GM21737 (cell line): Measurements from ENCODE around the gene PIGU.
"Not testable (repeated sequence)": the region's sequence is repeated elsewhere in the genome, so short reads cannot be mapped to it uniquely, and the experiment has no call there.

Experiments
- ATAC-seq: cut with Tn5 transposase; IDR thresholded peaks from one replicate; pipeline ENCODE4 v1.9.1; 2021; ENCODE audit warnings: mild to moderate bottlenecking, moderate library complexity; ENCODE audit not compliant: unreplicated experiment

PIGU gene

DNA sequence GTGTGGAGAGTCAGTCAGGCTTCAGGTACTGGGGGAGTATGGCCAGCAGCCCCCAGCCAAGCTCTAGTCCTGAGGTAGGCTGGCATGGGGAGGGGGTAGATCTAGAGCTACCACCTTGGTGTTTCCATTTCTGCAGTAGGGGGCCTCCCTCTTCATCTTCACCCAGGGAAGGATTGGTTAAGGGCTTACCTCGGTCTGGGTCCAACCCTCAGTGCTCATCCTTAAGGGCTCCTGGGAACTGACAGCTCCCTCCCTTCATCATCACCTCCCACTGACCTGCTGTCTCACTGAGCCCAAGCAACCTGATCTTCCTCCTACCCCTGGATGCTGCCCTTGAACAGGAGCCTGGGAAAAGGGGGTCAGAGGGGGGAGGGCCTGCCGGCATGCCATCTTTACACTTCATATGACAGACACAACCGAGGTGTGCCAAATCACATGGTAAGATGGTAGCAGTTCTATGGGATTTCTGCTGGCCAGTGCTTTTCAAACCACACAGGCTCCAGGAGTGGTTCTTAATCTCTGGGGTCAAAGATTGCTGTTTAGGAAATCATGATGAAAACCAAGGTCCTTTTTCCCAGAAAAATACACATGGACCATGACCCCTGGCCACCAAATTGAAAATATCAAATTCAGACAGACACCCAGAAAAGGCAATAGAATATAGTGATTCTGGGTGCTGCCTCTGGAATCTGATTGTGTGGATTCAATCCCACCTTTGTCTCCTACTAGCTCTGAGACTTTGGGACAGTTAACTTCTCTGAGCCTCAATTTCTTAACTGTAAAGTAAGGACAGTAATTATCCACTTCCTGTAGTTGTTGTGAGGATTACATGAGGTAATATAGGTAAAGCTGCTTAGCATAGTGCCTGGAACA, 30.3 kb upstream of the PIGU start:
- no peak for ATAC-seq

DNA sequence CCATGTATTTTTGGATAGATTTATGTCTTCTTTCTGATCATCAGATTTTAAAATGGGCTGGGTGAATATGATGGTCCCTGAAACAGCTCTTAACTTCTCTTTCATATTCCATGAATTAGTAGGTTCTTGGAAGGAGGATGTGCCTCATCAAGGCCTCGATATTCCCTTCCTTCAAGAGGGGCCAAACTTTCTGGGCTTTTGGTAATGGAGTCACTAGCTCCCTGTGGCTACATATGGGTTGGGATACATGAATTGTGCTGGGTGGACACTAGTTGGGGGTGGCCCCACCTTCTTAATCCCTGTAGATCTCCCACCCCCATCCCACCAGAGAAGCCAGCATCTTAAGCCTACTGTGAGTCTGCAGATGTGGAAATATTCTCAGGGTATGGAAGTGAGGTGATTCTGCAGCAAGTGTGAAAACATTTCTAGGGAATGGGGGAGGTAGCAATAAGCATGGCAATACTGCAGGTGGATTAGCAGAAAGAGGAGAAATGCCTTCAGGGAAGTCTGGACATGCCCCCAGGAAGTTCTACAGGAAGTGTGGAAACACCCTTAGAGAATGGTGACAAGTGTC, 29.5 kb upstream of the PIGU start:
- no peak for ATAC-seq

GRCh38 chr20:34705397-34706301, 28.8 kb upstream of the PIGU start:
- ATAC-seq: no peak

DNA sequence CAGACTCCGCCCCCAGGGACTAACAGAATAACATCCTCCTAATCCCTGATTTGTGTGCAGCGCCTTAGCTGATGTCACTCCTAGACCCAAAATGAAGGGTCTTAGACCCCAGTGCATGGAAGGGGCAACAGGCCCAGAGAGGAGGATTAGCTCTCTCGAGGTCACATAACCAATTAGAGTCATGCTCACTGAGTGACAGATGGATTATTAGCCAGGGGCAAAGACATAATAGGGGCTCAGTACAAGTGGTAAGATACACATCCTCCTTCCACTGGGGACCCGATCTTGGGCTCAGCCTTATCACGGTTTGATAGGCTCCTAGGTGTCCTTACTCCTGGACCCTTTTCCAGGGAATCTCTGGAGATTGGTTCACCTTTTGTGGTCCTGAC, 28.1 kb upstream of the PIGU start:
- no peak for ATAC-seq

DNA sequence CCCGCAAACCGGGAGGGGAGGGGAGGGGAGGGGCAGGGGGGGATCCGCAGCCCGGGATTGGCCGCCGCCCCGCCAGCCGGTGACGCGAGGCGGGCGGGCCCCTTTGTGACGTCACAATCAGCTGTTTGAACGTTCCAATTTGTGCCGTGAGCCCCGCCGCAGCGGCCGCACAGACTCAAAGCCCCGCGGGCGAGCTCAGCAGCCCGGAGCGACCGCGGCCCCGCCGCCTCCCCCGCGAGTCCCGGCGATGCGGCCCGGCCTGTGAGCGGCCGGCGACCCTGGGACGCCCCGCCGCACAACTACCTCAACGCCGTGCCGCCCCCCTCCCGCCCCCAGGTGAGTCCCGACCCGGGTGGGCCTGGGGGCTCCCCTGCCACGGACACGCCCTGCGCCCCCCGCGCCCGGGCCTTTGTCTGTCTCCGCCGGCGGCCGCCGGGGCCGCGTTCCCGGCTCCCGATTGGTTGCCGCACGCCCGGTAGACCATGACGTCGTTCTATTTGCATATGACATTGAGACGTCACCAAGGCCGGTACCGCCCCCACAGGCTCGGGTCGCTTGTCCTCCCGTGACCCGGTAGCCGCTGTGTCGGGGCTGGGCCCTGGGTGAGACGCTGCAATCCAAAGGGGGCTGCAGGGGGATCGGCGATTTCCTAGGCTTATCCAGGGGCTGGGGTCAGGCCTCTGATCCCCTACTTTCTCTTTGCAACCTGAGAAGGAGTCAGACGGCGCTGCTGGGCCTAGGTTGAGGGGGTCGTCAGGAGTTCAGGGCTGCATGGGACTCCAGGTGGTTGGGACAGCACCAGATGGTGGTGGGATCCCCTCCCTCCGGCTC, 27.5 kb upstream of the PIGU start, which contains the start of gene TP53INP2:
Gene TP53INP2 (plus strand): TSS at position 168 of the 831 bp plus-strand sequence. CDS start 4,396 bp downstream, outside the sequence.
- peak; percentile 43 for ATAC-seq

DNA sequence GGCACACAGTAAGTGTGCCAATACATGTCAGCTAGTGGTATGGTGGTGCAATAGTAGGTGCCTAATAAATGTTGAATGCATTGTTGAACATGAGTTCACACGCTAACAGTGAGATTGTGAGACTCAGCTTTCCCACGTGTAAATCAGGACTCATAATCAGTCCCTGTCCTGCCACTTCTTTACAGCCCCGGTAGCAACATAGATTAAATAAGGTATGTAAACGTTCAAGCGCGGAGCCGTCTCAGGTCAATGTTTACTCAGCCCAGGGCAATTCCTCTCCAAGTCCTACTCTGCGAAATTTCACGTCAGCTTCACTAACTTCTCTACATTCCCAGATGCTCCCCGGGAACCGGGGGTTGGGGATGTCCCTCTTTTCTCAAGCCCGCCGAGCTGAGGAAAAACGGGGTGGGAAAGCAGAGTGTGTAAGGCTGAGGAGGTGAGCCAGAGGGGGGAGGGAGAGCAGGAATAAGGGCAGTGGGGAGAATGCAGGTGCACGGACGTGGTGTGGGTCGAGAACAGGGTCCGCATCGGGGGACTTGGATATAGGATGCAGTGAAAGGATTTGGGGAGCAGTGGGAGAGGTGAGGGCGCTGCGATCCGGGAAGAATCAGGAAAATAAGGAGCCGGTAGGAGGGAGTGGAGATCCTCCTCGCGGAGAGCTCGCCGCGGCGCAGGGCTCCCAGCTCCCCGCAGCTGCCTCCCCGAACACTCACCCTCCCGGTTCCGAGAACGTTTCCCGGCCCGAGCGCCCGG, 26.7 kb upstream of the PIGU start:
- no peak for ATAC-seq

- no peak for ATAC-seq
Measured at GRCh38 chr20:34703061-34703423, 26.1 kb upstream of the PIGU start.

GRCh38 chr20:34701405-34702085, 24.7 kb upstream of the PIGU start:
- no peak for ATAC-seq

- no peak for ATAC-seq
Measured at GRCh38 chr20:34693414-34693813, 16.5 kb upstream of the PIGU start.

DNA sequence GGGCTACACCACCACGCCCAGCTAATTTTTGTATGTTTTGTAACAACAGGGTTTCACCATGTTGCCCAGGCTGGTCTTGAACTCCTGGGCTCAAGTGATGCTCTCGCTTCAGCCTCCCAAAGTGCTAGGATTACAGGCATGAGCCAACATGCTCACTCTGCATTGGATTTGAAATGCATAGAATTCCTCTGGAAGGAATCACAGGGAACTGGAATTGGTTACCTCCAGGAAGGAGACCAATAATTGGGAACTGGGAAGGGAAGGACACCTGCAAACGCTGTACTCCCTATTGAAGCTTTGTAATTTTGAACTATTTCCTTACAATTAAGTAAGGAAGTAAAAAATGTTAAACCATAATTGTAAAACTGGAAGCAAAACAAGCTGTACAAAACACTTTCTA, 14.9 kb upstream of the PIGU start:
- ATAC-seq: no peak

DNA sequence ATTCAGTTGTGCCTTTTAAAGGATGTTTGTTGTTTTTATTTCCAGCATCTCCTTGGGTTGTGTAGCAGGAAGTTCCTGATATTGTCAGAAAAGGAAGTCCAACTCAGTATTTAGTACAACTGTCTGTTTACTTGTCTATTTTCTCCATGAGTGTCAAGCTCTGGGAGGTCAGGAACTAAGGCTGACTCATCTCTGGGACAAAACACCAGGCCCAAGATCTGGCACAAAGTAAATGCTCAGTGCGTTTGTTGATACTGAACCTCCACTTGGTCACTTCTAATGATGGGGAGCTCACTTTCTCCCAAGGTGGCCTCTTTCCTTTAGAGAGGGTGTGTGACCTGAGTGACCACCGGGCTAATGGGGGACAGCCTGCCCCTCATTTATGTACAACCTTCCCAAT, 12.6 kb upstream of the PIGU start:
- no peak for ATAC-seq

DNA sequence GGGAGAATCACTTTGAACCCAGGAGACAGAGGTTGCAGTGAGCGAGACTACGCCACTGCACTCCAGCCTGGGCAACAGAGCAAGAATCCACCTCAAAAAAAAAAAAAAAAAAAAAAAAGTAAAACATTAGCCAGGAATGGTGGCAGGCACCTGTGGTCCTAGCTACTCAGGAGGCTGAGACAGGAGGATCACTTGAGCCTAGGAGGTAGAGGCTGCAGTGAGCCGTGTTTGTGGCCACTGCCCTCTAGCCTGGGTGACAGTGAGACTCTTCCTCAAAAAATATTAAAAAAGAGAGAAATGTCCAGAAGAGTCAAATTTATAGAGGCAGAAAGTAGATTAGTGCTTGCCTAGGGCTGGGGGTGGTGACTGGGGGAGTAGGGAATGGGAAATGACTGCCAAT, 6.8 kb upstream of the PIGU start:
- ATAC-seq: no peak

GRCh38 chr20:34680586-34681175, 3.8 kb upstream of the PIGU start:
- ATAC-seq: no peak

GRCh38 chr20:34675993-34676641, 775 bp downstream of the PIGU start:
- no peak for ATAC-seq

GRCh38 chr20:34675561-34675960, 1.3 kb downstream of the PIGU start:
- ATAC-seq: no peak

GRCh38 chr20:34673412-34673811, 3.5 kb downstream of the PIGU start:
- ATAC-seq: no peak

- ATAC-seq: no peak
Measured at GRCh38 chr20:34669094-34669493, 7.8 kb downstream of the PIGU start.

DNA sequence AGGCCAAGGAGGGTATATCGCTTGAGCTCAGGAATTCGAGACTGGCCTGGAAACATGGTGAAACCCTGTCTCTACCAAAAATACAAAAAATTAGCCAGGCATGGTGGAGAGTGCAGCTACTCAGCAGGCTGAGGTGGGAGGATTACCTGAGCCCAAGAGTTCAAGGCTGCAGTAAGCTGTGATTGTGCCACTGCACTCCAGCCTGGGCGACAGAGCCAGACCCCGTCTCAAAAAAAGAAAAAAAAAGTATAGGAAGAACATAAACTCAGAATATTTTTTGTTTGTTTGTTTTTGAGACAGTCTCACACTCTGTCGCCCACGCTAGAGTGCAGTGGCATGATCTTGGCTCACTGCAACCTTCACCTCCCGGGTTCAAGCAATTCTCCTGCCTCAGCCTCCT, 12.1 kb downstream of the PIGU start:
- ATAC-seq: not testable (repeated sequence)
